Panc1 (cell line): ENCODE data around the gene SH3GLB1. TPM values are rescaled to one million over a fixed set of nuclear protein-coding genes. Genes with fewer than 3 reads are reported as not detected.

Source experiments
- ATAC-seq: fragments of 200-7000 bp; cut with Tn5 transposase; 2 replicates; pipeline ENCODE4 v1.9.1; 2020; ENCODE audit warnings: mild to moderate bottlenecking, moderate library complexity
- BruUV-seq: library from RNA; stranded (reverse); fragments of 400-500 nt; replicated peaks from 2 replicates; lab custom pipeline; 2021; lab: Mats Ljungman, UMichigan
- CTCF ChIA-PET: fragments of 300-600 bp; sonication (Branson Sonifier 250); formaldehyde crosslinking; loops from one replicate; lab custom pipeline; 2022; ENCODE audit warnings: antibody characterized with exemption; lab: Charles Lee
- POLR2A ChIA-PET: fragments of 300-600 bp; sonication (Branson Sonifier 250); formaldehyde crosslinking; loops from one replicate; lab custom pipeline; 2022; ENCODE audit warnings: antibody characterized with exemption; lab: Charles Lee
- DNase-seq: peaks from one replicate; pipeline ENCODE4 v3.0.0-alpha.2; 2010; ENCODE audit warnings: low read depth, low spot score
- H3K27ac ChIP-seq: 2 replicates; pipeline ENCODE4 v1.5.1; 2011; ENCODE audit warnings: mild to moderate bottlenecking, low read length, inconsistent platforms
- H3K27me3 ChIP-seq: fragments of 200-500 bp; sonication (Bioruptor generic); 2 replicates; pipeline ENCODE4 v1.6.0; 2014; ENCODE audit warnings: low read length, inconsistent platforms; ENCODE audit not compliant: control insufficient read depth, insufficient read depth
- H3K36me3 ChIP-seq: fragments of 200-500 bp; sonication (Bioruptor generic); 2 replicates; pipeline ENCODE4 v1.5.1; 2014; ENCODE audit warnings: inconsistent platforms, mild to moderate bottlenecking, low read length, moderate library complexity; ENCODE audit not compliant: control insufficient read depth, insufficient read depth
- H3K4me1 ChIP-seq: 2 replicates; pipeline ENCODE4 v1.5.1; 2011; ENCODE audit warnings: inconsistent platforms, mild to moderate bottlenecking, low read length, moderate library complexity; ENCODE audit not compliant: control insufficient read depth, insufficient read depth
- H3K4me3 ChIP-seq, 2 experiments: 2 replicates each; pipeline ENCODE4 v1.5.1; 2011 to 2012; ENCODE audit warnings: low read depth in 2 of 2, low read length in 2 of 2, mild to moderate bottlenecking in 2 of 2, inconsistent platforms in 1 of 2, moderate library complexity in 1 of 2
- H3K9me3 ChIP-seq: fragments of 200-500 bp; sonication (Bioruptor generic); 2 replicates; pipeline ENCODE4 v1.5.1; 2014; ENCODE audit warnings: low read depth, mild to moderate bottlenecking, inconsistent platforms, low read length, moderate library complexity; ENCODE audit not compliant: control insufficient read depth, insufficient read depth
- CTCF ChIP-seq: fragments of 450-650 bp; IDR thresholded peaks from 2 replicates; pipeline ENCODE4 v1.5.1; 2017; ENCODE audit warnings: mild to moderate bottlenecking
- POLR2AphosphoS5 ChIP-seq: IDR thresholded peaks from 2 replicates; pipeline ENCODE4 v1.6.1; 2012; ENCODE audit warnings: mild to moderate bottlenecking, low read depth, low read length, moderate library complexity
- REST ChIP-seq, 2 experiments: IDR thresholded peaks; 2 replicates each; pipeline ENCODE4 v1.6.1; 2011 to 2012; ENCODE audit warnings: low read depth in 2 of 2, control low read depth in 1 of 2, low read length in 1 of 2, mild to moderate bottlenecking in 1 of 2, moderate library complexity in 1 of 2; ENCODE audit not compliant: insufficient read depth in 1 of 2
- SIN3A ChIP-seq: IDR thresholded peaks from 2 replicates; pipeline ENCODE4 v1.6.1; 2012; ENCODE audit warnings: low read depth, mild to moderate bottlenecking, low read length, moderate library complexity, borderline replicate concordance; ENCODE audit not compliant: insufficient read depth
- TCF7L2 ChIP-seq: IDR thresholded peaks from 2 replicates; pipeline ENCODE4 v1.6.1; 2011; ENCODE audit warnings: mild to moderate bottlenecking, low read depth, low read length, inconsistent platforms
- in situ Hi-C: cut with HindIII; loops from 2 replicates; pipeline ENCODE4 v1.10.0; 2016; ENCODE audit warnings: low sequenced_read_pairs, low pct_unique_long_range_greater_than_20kb
- intact Hi-C: fragments of 100-400 bp; cut with micrococcal nuclease; formaldehyde crosslinking; loops from one replicate; pipeline ENCODE4 v1.10.0; 2022; ENCODE audit not compliant: unreplicated experiment
- total RNA-seq: library from RNA; stranded (reverse); gene quantifications from one replicate; pipeline ENCODE4 v1.2.1, GENCODE V29; 2021; ENCODE audit not compliant: unreplicated experiment

The SH3GLB1 gene
- total RNA-seq, 1 experiment from 2014 or later: 94.3 TPM

GRCh38 chr1:86788300-86789206 is 84.2 kb downstream of the SH3GLB1 start:
- Histone ChIP-seq H3K27ac (no peak overlapping the region), H3K4me3 (no peak overlapping the region), H3K27me3 (no peaks in the 10 kb centered on the region), H3K36me3 (no peaks in the 10 kb centered on the region), H3K4me1 (no peaks in the 10 kb centered on the region), H3K9me3 (no peaks in the 10 kb centered on the region)
- intact Hi-C loops: no loop called here
- in situ Hi-C loops: no loop called here
- TF ChIP-seq REST (IDR thresholded peaks at IDR 0.05; ENCODE audit: insufficient read depth in 1 of 2, low read depth in 2 of 2, low read length in 1 of 2): no peak
- CTCF ChIA-PET: no interaction called here
- BruUV-seq: no TSS peak
- ATAC-seq (no peak), DNase-seq (peak; percentile 69)
- POLR2A ChIA-PET: no interaction called here

- in situ Hi-C loops: no loop called here
- intact Hi-C loops: no loop called here
- DNase-seq (no peak), ATAC-seq (no peak)
- ChIA-PET POLR2A (no interaction called here), CTCF (no interaction called here)
- Histone ChIP-seq H3K36me3 (no peaks in the 10 kb centered on the region), H3K9me3 (no peaks in the 10 kb centered on the region), H3K4me3 (no peak overlapping the region), H3K27me3 (no peaks in the 10 kb centered on the region), H3K4me1 (no peaks in the 10 kb centered on the region), H3K27ac (no peak overlapping the region)
- TF ChIP-seq SIN3A (no peak), CTCF (no peak), REST (IDR thresholded peaks at IDR 0.05; ENCODE audit: insufficient read depth in 1 of 2, low read depth in 2 of 2, low read length in 1 of 2) (no peak), POLR2AphosphoS5 (no peak), TCF7L2 (no peak)
- no TSS peak for BruUV-seq
These were observed 90.9 kb downstream of the SH3GLB1 start for GRCh38 chr1:86795316-86795715.

Other genes starting within 250 kb of the SH3GLB1 start
- 0.08 TPM for gene CLCA1, start 235.6 kb upstream of the SH3GLB1 start, total RNA-seq
- 0.08 TPM for gene CLCA4, start 157.5 kb upstream of the SH3GLB1 start, total RNA-seq
- 190 TPM for gene SELENOF, start 209.6 kb downstream of the SH3GLB1 start, total RNA-seq
- 81.0 TPM for gene HS2ST1, start 210.1 kb downstream of the SH3GLB1 start, total RNA-seq